Loucy (cell line): ENCODE data around the gene KIF20B.

Source experiments
- EZH2phosphoT487 ChIP-seq: fragments of 200-600 bp; IDR thresholded peaks from 2 replicates; pipeline ENCODE4 v1.6.1; 2018; ENCODE audit warnings: antibody characterized with exemption, mild to moderate bottlenecking, moderate library complexity, borderline replicate concordance
- TF ChIP-seq, protein P1 (sequence below): fragments of 200-600 bp; sonication (generic); conservative IDR thresholded peaks from 2 replicates; pipeline ENCODE4 v1.5.1; 2014; ENCODE audit warnings: mild to moderate bottlenecking, antibody characterized with exemption, low read length

DNA sequence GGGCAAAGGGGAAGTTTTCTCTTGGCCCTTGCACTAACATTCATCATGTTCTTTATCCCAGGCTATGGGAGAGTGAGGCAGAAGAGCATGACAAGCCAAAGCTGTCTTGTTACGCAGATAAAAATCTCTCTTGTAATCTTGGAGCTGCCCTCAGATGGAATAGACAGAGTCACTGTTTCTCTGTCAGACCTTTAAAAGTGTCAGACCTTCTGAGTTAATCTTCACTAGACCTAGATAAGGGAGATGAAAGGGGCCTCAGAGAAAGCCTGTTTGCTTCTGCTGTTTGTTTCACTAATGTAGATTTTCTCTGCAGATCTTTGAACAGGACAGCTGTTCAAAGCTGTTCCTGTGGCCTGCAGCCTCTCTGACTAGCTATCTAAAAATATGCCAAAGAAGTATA lies 112.9 kb downstream of the KIF20B start:
- TF ChIP-seq, protein P1, sequence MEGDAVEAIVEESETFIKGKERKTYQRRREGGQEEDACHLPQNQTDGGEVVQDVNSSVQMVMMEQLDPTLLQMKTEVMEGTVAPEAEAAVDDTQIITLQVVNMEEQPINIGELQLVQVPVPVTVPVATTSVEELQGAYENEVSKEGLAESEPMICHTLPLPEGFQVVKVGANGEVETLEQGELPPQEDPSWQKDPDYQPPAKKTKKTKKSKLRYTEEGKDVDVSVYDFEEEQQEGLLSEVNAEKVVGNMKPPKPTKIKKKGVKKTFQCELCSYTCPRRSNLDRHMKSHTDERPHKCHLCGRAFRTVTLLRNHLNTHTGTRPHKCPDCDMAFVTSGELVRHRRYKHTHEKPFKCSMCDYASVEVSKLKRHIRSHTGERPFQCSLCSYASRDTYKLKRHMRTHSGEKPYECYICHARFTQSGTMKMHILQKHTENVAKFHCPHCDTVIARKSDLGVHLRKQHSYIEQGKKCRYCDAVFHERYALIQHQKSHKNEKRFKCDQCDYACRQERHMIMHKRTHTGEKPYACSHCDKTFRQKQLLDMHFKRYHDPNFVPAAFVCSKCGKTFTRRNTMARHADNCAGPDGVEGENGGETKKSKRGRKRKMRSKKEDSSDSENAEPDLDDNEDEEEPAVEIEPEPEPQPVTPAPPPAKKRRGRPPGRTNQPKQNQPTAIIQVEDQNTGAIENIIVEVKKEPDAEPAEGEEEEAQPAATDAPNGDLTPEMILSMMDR, result no peak
- no peak for TF ChIP-seq EZH2phosphoT487
